H1 (cell line): ENCODE data around the gene MPPED1. TPM values are rescaled to one million over a fixed set of nuclear protein-coding genes. Genes with fewer than 3 reads are reported as not detected.

Experiments
- CTCF ChIA-PET: fragments of 300-600 bp; sonication (Branson Sonifier 250); formaldehyde crosslinking; loops from one replicate; lab custom pipeline; 2021; ENCODE audit not compliant: partially characterized antibody; lab: Charles Lee
- POLR2A ChIA-PET: fragments of 300-600 bp; sonication (Branson Sonifier 250); formaldehyde crosslinking; loops from one replicate; lab custom pipeline; 2021; ENCODE audit warnings: inconsistent platforms; ENCODE audit not compliant: partially characterized antibody; lab: Charles Lee
- DNase-seq, 2 experiments: peaks; one replicate each; pipeline versions ENCODE4 v3.0.0 to v3.0.0-alpha.2; 2010 to 2022; ENCODE audit warnings: low spot score in 2 of 2, low read depth in 1 of 2, mixed read lengths in 1 of 2
- FAIRE-seq: peaks from 2 replicates; lab custom pipeline; 2011; peaks lifted over from hg19 to GRCh38; lab: Jason Lieb, UNC
- H2AFZ ChIP-seq: 2 replicates; pipeline ENCODE4 v1.8.1; 2012; ENCODE audit warnings: low read length, inconsistent platforms
- H2AK5ac ChIP-seq: 2 replicates; pipeline ENCODE4 v1.6.1; 2013; ENCODE audit warnings: low read depth, low read length
- H2BK120ac ChIP-seq: replicated peaks from 2 replicates; pipeline ENCODE3; 2013; ENCODE audit warnings: low read depth, low read length, inconsistent platforms
- H2BK12ac ChIP-seq: 2 replicates; pipeline ENCODE4 v1.6.1; 2013; ENCODE audit warnings: low read depth, low read length
- H2BK15ac ChIP-seq: 2 replicates; pipeline ENCODE4 v1.6.1; 2013; ENCODE audit warnings: low read length
- H2BK20ac ChIP-seq: 2 replicates; pipeline ENCODE4 v1.6.1; 2013; ENCODE audit warnings: low read length
- H2BK5ac ChIP-seq: 2 replicates; pipeline ENCODE4 v1.6.1; 2013; ENCODE audit warnings: low read depth, low read length
- H3K14ac ChIP-seq: 2 replicates; pipeline ENCODE4 v1.6.1; 2013; ENCODE audit warnings: inconsistent platforms; ENCODE audit not compliant: insufficient read length
- H3K18ac ChIP-seq: 2 replicates; pipeline ENCODE4 v1.6.1; 2013; ENCODE audit warnings: low read length; ENCODE audit errors: extremely low read depth
- H3K23ac ChIP-seq: 2 replicates; pipeline ENCODE4 v1.6.1; 2013; ENCODE audit warnings: inconsistent platforms; ENCODE audit not compliant: insufficient read length
- H3K23me2 ChIP-seq: 2 replicates; pipeline ENCODE4 v1.6.1; 2013; ENCODE audit warnings: low read depth, low read length
- H3K27ac ChIP-seq: 2 replicates; pipeline ENCODE4 v1.6.1; 2011; ENCODE audit warnings: low read depth, low read length, inconsistent platforms
- H3K27me3 ChIP-seq, 4 experiments: replicated peaks in 1 of 4; 1 replicate in 1 of 4; 2 replicates in 3 of 4; pipeline versions ENCODE4 v1.6.1 to v1.8.1; 2011 to 2013; ENCODE audit warnings: low read length in 3 of 4, mild to moderate bottlenecking in 3 of 4, inconsistent platforms in 2 of 4, mixed read lengths in 2 of 4, moderate library complexity in 1 of 4; ENCODE audit not compliant: control insufficient read depth in 3 of 4, insufficient read depth in 3 of 4; ENCODE audit errors: extremely low read depth in 1 of 4
- H3K36me3 ChIP-seq, 4 experiments: 2 replicates each; pipeline versions ENCODE4 v1.6.1 to v1.8.1; 2011 to 2013; ENCODE audit warnings: mild to moderate bottlenecking in 4 of 4, low read length in 3 of 4, moderate library complexity in 2 of 4, control low read depth in 1 of 4, inconsistent platforms in 1 of 4; ENCODE audit not compliant: insufficient read depth in 4 of 4, control insufficient read depth in 2 of 4
- H3K4ac ChIP-seq: replicated peaks from 2 replicates; pipeline ENCODE3; 2013; ENCODE audit warnings: low read length, low read depth, mixed read lengths, inconsistent platforms; ENCODE audit not compliant: insufficient read length
- H3K4me1 ChIP-seq, 4 experiments: replicated peaks in 1 of 4; 1 replicate in 1 of 4; 2 replicates in 3 of 4; pipeline versions ENCODE4 v1.6.1 to v1.8.1; 2011 to 2013; ENCODE audit warnings: low read length in 3 of 4, inconsistent platforms in 2 of 4, mixed read lengths in 1 of 4; ENCODE audit not compliant: insufficient read depth in 4 of 4, control insufficient read depth in 3 of 4
- H3K4me2 ChIP-seq, 2 experiments: 2 replicates each; pipeline versions ENCODE4 v1.6.1 to v1.8.1; 2011 to 2013; ENCODE audit warnings: low read depth in 2 of 2, low read length in 2 of 2, control low read depth in 1 of 2, inconsistent platforms in 1 of 2, mild to moderate bottlenecking in 1 of 2; ENCODE audit not compliant: insufficient read depth in 1 of 2
- H3K4me3 ChIP-seq, 4 experiments: fragments of 200-600, 300-600 bp in 1 of 4; sonication (generic), shearing (Covaris generic), sonication (Bioruptor Twin) in 1 of 4; 2 replicates each; pipeline versions ENCODE4 v1.5.1 to v1.8.1; 2011 to 2016; ENCODE audit warnings: low read length in 4 of 4, low read depth in 3 of 4, control low read depth in 2 of 4, inconsistent platforms in 2 of 4, mild to moderate bottlenecking in 2 of 4, mixed read lengths in 1 of 4, moderate library complexity in 1 of 4; ENCODE audit not compliant: insufficient read depth in 2 of 4; ENCODE audit errors: extremely low read depth in 1 of 4
- H3K56ac ChIP-seq: replicated peaks from 2 replicates; pipeline ENCODE3; 2013; ENCODE audit warnings: low read depth, mild to moderate bottlenecking, mixed read lengths, low read length, inconsistent platforms; ENCODE audit not compliant: insufficient read length
- H3K79me1 ChIP-seq: 2 replicates; pipeline ENCODE4 v1.6.1; 2013; ENCODE audit warnings: low read depth, low read length, control low read depth
- H3K79me2 ChIP-seq, 2 experiments: 2 replicates each; pipeline versions ENCODE4 v1.6.1 to v1.8.1; 2012 to 2013; ENCODE audit warnings: low read length in 2 of 2, mild to moderate bottlenecking in 2 of 2, inconsistent platforms in 1 of 2; ENCODE audit not compliant: insufficient read depth in 2 of 2, control insufficient read depth in 1 of 2
- H3K9ac ChIP-seq, 4 experiments: replicated peaks in 1 of 4; 1 replicate in 1 of 4; 2 replicates in 3 of 4; pipeline versions ENCODE4 v1.6.1 to v1.8.1; 2011 to 2013; ENCODE audit warnings: low read depth in 3 of 4, low read length in 3 of 4, control low read depth in 2 of 4, mild to moderate bottlenecking in 2 of 4, moderate library complexity in 2 of 4, inconsistent platforms in 1 of 4; ENCODE audit errors: extremely low read depth in 1 of 4
- H3K9me3 ChIP-seq, 2 experiments: 2 replicates each; pipeline versions ENCODE4 v1.6.1 to v1.8.1; 2012 to 2013; ENCODE audit warnings: mild to moderate bottlenecking in 2 of 2, moderate library complexity in 2 of 2, control low read depth in 1 of 2, inconsistent platforms in 1 of 2, low read depth in 1 of 2, low read length in 1 of 2, mixed read lengths in 1 of 2; ENCODE audit not compliant: insufficient read depth in 2 of 2
- H4K20me1 ChIP-seq, 2 experiments: replicated peaks in 1 of 2; 2 replicates each; pipeline versions ENCODE3 to v1.8.1; 2011 to 2013; ENCODE audit warnings: inconsistent platforms in 2 of 2, low read length in 2 of 2, mild to moderate bottlenecking in 1 of 2; ENCODE audit not compliant: insufficient read depth in 2 of 2, control insufficient read depth in 1 of 2
- H4K5ac ChIP-seq: 2 replicates; pipeline ENCODE4 v1.6.1; 2013; ENCODE audit warnings: low read length, low read depth, mixed read lengths, inconsistent platforms; ENCODE audit not compliant: insufficient read length
- H4K8ac ChIP-seq: 2 replicates; pipeline ENCODE4 v1.8.0; 2013; ENCODE audit warnings: mild to moderate bottlenecking, moderate library complexity, low read length, inconsistent platforms; ENCODE audit not compliant: insufficient read depth; ENCODE audit errors: extremely low read depth
- H4K91ac ChIP-seq: replicated peaks from 2 replicates; pipeline ENCODE3; 2013; ENCODE audit warnings: low read length, mixed read lengths, inconsistent platforms; ENCODE audit not compliant: insufficient read length
- E2F6 ChIP-seq: IDR thresholded peaks from 2 replicates; pipeline ENCODE4 v1.6.1; 2012; ENCODE audit warnings: inconsistent platforms
- MAX ChIP-seq: IDR thresholded peaks from 2 replicates; pipeline ENCODE4 v1.6.1; 2012; ENCODE audit warnings: inconsistent platforms
- PHF8 ChIP-seq: fragments of 200-600 bp; sonication (generic); conservative IDR thresholded peaks from 2 replicates; pipeline ENCODE4 v1.7.1; 2012; ENCODE audit warnings: low read depth, mild to moderate bottlenecking, inconsistent platforms, low read length, moderate library complexity
- SUZ12 ChIP-seq: fragments of 200-600 bp; sonication (generic); IDR thresholded peaks from 2 replicates; pipeline ENCODE4 v1.6.1; 2012; ENCODE audit warnings: mild to moderate bottlenecking, inconsistent platforms, low read length, moderate library complexity, mixed read lengths
- WGBS, 2 experiments: shearing (Covaris generic) in 1 of 2; methylation state at CpG; one replicate each; pipeline versions ENCODE4 v1.1.6 to v1.1.7; 2013 to 2015; ENCODE audit warnings: low lambda C conversion rate in 2 of 2, mixed read lengths in 2 of 2, inconsistent platforms in 1 of 2, low coverage in 1 of 2, missing lambda C conversion rate in 1 of 2; ENCODE audit not compliant: insufficient replicate concordance in 2 of 2, insufficient coverage in 1 of 2, insufficient read length in 1 of 2; ENCODE audit errors: extremely low coverage in 1 of 2, missing lambda C conversion rate in 1 of 2; 5-methylcytosine and 5-hydroxymethylcytosine counted together
- polyA plus RNA-seq, 7 experiments: library from polyadenylated mRNA; depleted of rRNA in 3 of 7; stranded (reverse) in 5 of 7; unstranded in 2 of 7; fragments of >200 nt in 5 of 7; fragments of 200-250 nt in 2 of 7; gene quantifications; 1 replicate in 5 of 7; 2 replicates in 1 of 7; 4 replicates in 1 of 7; pipeline versions ENCODE4 v1.2.1 to v1.2.3, GENCODE V29; 2011 to 2013; ENCODE audit warnings: missing spikeins in 2 of 7, mixed read lengths in 2 of 7
- total RNA-seq: library from RNA; stranded (reverse); fragmentation: NEBNext Ultra II Directional; extraction: Animal tissue kit (Norgen Biotek cat#: 25700); gene quantifications from 2 replicates; pipeline ENCODE4 v1.2.1, GENCODE V29; 2021

Gene MPPED1
- total and polyA plus RNA-seq, 2 of the 8 experiments (the other 6 are each of a cell fraction or from before 2014, with no cell fraction given), result 0.29 to 0.37 TPM

GRCh38 chr22:43451371-43452050 lies 39.7 kb downstream of the MPPED1 start:
- Histone ChIP-seq H3K4ac (no peak overlapping the region), H3K36me3 (no peaks in the 10 kb centered on the region), H4K91ac (no peak overlapping the region), H3K27ac (no peak overlapping the region), H4K8ac (no peak overlapping the region), H2AFZ (no peak overlapping the region), H2AK5ac (no peak overlapping the region), H3K23me2 (no peaks in the 10 kb centered on the region), H2BK15ac (no peak overlapping the region), H4K20me1 (no peaks in the 10 kb centered on the region), H2BK12ac (no peak overlapping the region), H3K23ac (no peak overlapping the region), H3K18ac (no peak overlapping the region), H3K4me3 (no peak overlapping the region), H3K79me2 (no peaks in the 10 kb centered on the region), H3K79me1 (no peaks in the 10 kb centered on the region), H3K4me2 (no peak overlapping the region), H2BK120ac (no peak overlapping the region), H4K5ac (no peak overlapping the region), H3K27me3 (no peaks in the 10 kb centered on the region), H2BK20ac (no peak overlapping the region), H2BK5ac (no peak overlapping the region), H3K9ac (no peak overlapping the region; a peak in 1 of 7 replicates), H3K9me3 (no peaks in the 10 kb centered on the region), H3K56ac (no peak overlapping the region), H3K4me1 (no peaks in the 10 kb centered on the region), H3K14ac (no peak overlapping the region)
- ChIA-PET POLR2A (interaction anchor here (1.4 kb wide), 1 partner anchor 17 kb away, joined by 3 read pairs; no protein-coding TSS in a partner anchor), CTCF (interaction anchor here (1.2 to 1.7 kb wide), 4 partner anchors 10 to 64 kb away, joined by 3 to 6 read pairs (median 4); no protein-coding TSS in a partner anchor)
- no peak for FAIRE-seq
- TF ChIP-seq SUZ12, result no peak
- no peak for TF ChIP-seq MAX
- TF ChIP-seq PHF8, result no peak
- TF ChIP-seq E2F6, result peak; percentile 83
- no peak for DNase-seq
- WGBS, 2 experiments, result 87 to 100% methylated on average over 1 to 18 of the region's 18 CpGs
